Fibroblast of the aortic adventitia (primary cell): ENCODE measurements around the gene GGN. TPM values are rescaled to one million over a fixed set of nuclear protein-coding genes. Genes with fewer than 3 reads are reported as not detected.

Experiments
- DNase-seq: peaks from one replicate; pipeline ENCODE4 v3.0.0-alpha.2; 2010; ENCODE audit warnings: low read depth
- H3K4me3 ChIP-seq: 2 replicates; pipeline ENCODE4 v1.5.1; 2011; ENCODE audit warnings: low read depth, mild to moderate bottlenecking, control low read depth, low read length, moderate library complexity
- CTCF ChIP-seq: IDR thresholded peaks from 2 replicates; pipeline ENCODE4 v1.5.1; 2011; ENCODE audit warnings: mild to moderate bottlenecking, low read length, control low read depth, inconsistent platforms; ENCODE audit not compliant: insufficient read depth
- total RNA-seq: library from RNA; depleted of rRNA; stranded (reverse); fragments of >200 nt; gene quantifications from 2 replicates; pipeline ENCODE4 v1.2.3, GENCODE V29; 2012; ENCODE audit warnings: low replicate concordance

The GGN gene
- total RNA-seq, 1 donor: 1.3 TPM

GRCh38 chr19:38401148-38401547 lies 13.3 kb upstream of the GGN start:
- TF ChIP-seq CTCF: no peak
- no peak overlapping the region for H3K4me3 ChIP-seq
- no peak for DNase-seq

GRCh38 chr19:38400361-38400760 lies 12.5 kb upstream of the GGN start:
- no peak overlapping the region for H3K4me3 ChIP-seq
- no peak for DNase-seq
- TF ChIP-seq CTCF: no peak

- no peak for DNase-seq
- no peak for TF ChIP-seq CTCF
Measured at GRCh38 chr19:38399537-38399936, 11.7 kb upstream of the GGN start.

GRCh38 chr19:38399081-38399480 lies 11.2 kb upstream of the GGN start:
- TF ChIP-seq CTCF: no peak
- DNase-seq: no peak
- no peak overlapping the region for H3K4me3 ChIP-seq

More at GRCh38 chr19:38399537-38399936, 11.7 kb upstream of the GGN start:
- H3K4me3 ChIP-seq: no peak overlapping the region

GRCh38 chr19:38395381-38396114 lies 7.7 kb upstream of the GGN start:
- no peak for TF ChIP-seq CTCF
- H3K4me3 ChIP-seq: no peak overlapping the region
- no peak for DNase-seq

- DNase-seq: no peak
- no peak overlapping the region for H3K4me3 ChIP-seq
- no peak for TF ChIP-seq CTCF
Measured at GRCh38 chr19:38394488-38394887, 6.7 kb upstream of the GGN start.
